Measurements from ENCODE around the gene MYO7B.
"Not testable (repeated sequence)": the region's sequence is repeated elsewhere in the genome, so short reads cannot be mapped to it uniquely, and the experiment has no call there.

Gene MYO7B

DNA sequence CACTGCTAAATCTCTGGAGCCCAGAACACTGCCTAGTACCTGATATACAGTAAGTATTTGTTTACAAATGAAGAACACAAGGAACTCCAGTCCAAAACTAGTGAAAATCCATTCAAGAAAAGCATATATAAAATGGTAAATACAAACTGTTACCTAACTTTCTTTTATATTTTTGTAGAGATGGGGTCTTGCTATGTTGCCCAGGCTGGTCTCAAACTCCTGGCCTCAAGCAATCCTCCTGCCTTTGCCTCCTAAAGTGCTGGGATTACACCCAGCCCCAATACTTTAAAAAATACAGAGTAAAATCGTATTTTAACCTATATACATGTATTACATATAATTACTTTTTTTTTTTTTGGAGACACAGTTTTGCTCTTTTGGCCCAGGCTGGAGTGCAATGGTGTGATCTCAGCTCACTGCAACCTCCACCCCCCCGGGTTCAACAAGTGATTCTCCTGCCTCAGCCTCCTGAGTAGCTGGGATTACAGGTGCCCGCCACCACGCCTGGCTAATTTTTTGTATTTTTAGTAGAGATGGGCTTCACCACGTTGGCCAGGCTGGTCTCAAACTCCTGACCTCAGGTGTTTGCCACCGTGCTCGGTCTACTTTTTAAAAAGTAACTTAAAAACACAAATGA is 11.2 kb upstream of the MYO7B start:
- DNase-seq = not testable (repeated sequence)

DNA sequence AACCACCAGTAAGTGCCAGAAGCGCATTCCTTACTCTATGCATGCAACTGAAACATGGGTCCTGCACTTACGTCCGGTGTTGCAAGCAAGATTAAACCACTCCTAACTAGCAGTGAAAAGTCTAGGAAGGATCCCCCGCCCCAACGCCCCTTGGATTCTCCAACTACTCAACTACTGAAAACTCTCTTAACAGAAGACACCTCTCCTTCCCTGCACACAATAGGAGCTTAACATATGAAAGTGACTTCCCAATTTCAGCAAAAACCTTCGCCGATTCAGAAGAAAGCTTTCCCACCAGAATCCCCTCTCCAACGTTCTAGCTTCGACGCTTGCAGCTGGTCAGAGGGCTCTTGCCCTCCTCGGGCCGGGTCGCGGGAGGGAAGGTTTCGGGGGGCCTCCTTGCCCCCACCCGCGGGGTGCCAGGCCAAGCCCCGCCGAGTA is 9.8 kb upstream of the MYO7B start:
- DNase-seq = no peak

DNA sequence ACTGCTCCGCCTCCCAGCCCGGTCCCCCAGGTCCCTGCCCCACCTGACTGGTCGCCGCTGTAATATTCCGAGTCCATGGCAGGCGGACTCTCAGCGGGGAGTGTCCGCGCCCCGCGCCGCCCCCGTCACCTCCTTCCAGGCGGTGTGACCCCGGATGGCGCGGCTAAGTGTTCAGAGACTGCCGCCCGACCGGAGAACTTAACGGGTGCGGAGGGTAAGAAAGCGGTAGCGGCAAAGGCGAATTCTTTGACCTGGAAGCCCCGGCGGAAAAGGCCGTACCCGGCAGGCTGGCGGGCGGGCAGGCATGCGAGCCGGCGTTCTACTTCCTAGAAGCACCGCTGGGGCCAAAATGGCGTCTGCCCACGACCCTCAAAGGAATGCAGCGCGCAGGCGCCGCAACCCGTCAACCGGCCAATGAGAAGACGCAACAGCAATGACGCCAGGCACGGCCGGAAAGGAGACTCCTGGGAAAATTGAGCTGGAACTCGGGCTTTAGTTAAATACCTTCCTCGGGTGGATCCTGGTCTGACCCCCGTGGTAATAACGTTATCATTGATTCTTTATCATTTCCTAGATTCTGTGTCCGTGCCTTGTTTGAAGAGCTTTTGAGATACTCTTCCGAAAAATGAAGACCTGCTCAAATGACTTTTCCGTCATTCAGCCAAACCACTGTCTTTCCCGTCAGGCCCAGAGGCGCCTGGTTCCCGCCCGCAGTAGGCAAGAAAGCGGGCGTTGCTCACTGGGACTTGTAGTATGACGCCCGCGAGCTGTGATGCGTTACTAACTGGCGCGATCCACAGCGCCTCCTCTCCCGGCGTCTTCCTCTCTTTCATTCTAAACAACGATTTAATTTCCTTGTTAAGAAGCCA is 9.1 kb upstream of the MYO7B start, which contains the start of gene IWS1:
TSS of gene IWS1 (minus strand) at position 358 of the 869 bp plus-strand sequence. CDS start at position 77, 281 bp downstream.
- peak; percentile 87 for DNase-seq

GRCh38 chr2:127527001-127527804 is 8.3 kb upstream of the MYO7B start:
- DNase-seq = no peak

DNA sequence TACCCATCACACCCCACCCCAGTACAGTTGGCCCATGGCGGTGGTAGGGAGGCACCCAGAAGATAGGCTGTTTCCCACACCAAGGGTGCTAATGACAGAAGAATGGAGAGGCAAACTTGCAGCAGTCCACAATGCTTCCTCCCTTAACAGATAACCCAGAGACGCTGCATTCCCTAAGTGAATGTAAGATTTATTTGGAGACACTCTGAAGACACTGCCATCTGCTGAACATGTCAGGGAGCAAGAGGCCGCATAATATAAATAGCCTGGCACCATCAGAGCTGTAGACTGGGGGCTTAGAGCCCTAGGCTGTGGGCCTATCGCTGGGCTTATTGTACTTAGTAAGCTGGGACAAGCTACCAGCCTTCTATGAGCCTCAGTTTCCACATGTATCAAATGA is 7.0 kb upstream of the MYO7B start:
- DNase-seq = no peak

GRCh38 chr2:127529416-127529815 is 6.1 kb upstream of the MYO7B start:
- DNase-seq = not testable (repeated sequence)

DNA sequence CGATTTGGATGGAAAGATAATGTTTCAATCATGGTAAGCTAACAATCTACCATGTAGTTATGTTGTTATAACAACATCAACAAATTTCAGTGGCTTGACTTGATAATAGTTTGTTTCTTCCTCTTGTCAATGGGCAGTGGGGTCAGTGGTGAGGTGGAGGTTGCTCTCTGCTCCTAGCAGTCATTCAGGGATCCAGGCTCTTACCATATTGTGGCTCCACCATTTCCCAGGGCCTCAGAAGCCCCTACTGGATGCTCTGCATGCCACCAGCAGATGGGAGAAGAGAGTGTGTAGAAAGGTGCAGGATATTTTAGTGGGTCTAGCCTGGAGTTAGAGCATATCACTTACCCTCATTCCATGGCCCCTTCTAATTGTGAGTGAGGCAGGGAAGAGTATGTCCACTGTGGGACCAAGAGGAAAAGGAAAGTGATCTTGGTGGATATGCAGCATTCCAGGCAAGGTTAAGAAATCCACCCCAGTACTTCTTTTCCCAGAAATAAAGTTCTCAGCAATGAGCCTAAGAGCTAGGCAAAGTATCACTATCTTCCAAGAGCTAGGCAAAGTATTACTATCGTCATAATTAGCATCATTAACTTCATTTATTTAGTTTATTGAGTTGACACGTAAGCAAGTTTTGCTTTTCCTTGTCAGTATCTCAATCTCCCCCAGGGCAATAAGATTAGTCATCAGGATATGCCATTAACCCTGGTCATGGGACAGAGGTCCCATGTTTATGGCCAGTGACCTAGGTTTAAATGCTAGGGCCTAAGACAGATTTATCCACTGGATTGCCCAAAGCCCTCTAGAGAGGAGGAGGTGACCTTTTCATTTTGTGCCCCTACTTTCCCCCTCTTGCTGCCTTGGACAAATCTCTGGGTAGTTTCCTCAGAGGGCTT is 5.0 kb upstream of the MYO7B start:
- DNase-seq = no peak

- no peak for DNase-seq
Measured at GRCh38 chr2:127531221-127531648, 4.2 kb upstream of the MYO7B start.

DNA sequence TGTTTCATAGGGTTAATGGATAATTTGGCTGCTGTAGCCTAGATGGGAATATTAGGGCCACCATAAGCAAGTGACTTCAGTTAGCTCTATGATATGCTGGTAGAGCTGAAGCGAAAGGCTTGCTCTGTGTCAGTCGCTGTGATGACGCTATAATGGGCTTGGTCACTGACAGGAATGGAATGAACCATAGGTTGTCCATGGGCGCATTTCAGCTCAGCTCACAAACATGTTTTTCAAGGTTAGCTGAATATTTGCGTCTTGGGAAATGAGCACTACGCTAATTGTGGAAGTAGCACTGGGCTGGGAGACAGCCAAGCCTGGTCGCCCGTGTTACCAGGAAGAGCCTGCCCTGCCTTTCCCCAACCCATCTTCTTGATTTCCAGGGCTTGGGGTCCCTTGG is 3.2 kb upstream of the MYO7B start:
- DNase-seq = no peak

DNA sequence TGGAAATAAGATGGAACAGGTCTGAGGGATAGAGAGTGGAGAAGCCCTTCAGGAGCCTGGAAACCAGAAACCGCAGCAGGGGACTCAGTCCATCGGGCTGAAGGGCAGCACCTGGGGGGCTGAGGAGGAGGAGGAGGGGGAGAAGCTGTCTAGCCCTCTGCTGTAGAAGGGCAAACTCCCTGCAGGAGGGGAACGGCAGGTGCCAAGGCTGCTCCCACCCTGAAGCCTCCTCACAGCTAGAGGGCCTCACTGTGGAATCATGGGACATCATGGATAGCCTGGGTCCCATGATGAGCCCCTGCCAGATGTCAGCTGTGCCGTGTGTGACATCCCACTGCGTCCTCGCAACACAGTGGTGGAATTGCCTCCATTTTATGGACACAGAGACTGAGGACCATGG is 435 bp downstream of the MYO7B start:
- DNase-seq = no peak

DNA sequence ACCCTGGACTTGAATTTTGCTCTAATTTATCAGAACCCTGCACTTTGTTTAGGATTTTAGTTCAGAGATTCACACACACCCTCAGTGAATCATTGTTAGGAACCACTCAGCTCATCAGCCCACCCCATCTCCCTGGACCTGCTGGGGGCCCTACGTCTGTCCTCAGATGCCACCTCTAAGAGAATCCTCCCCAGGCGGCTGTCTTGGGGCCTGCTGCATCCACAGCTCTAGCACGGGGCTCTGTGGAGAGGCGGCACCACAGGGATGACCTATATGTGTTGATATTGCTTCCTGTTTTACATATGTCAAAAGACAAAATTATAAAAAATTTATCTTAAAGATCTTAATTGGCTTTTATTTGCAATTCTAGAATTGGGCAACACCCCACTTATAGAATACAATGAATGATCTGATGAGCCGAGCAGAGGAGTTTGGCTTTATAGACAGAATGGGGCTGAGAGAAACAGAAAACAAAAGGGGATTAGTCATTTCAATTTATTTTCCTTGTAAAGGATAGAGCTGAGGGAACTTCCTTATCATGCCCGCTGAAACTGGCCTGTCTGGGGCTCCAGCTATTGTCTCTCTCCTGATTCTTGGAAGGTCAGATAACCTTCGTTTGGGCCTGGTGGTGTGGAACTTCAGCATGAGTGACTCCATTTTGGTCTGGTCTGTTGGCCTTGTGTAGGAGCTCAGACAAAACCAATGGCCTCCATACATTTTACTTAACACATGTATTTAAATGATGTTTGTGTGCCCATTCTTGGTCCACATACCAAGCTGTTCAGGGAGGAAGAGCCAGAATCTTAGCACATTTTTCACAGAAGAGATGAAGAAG is 1.4 kb downstream of the MYO7B start:
- no peak for DNase-seq

DNA sequence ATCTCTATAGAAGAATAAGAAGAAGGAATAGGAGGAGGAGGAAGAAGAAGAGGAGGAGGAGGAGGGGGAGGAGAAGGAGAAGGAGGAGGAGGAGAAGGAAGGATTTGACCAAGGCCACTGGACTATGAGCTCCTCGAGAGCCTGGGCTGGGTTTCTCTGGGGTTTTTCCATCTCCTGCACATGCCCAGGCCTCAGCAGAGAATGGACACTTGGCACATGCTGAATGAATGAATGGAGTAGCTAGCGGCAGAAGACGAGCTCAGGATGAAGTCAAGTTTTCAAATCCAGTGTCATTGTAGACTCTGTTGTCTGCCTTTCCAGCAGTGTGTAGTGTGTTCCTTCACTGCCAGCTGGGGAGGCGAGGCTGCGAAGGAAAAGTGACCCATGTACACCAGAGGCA is 2.2 kb downstream of the MYO7B start:
- DNase-seq = no peak

DNA sequence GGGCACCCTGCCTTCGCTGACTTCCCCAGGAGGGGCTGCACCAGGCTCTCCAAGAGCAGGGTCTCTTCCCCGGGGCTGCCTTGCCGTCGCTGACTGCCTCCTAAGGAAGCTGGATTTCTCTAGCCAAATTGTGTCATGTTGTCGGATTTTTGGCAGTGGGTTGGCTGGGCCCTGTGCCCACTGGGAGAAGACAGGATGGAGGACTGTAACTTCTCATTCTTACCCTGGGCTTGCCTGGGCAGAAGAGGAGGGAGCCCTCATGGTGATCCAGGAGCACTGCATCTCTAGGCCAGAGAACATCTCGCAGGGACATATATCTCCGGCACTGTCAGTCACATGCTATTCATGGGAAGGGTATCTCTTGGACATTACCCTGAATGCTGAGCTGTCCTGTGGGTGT is 6.3 kb downstream of the MYO7B start:
- no peak for DNase-seq

- DNase-seq = no peak
Measured at GRCh38 chr2:127542231-127542630, 6.7 kb downstream of the MYO7B start.

DNA sequence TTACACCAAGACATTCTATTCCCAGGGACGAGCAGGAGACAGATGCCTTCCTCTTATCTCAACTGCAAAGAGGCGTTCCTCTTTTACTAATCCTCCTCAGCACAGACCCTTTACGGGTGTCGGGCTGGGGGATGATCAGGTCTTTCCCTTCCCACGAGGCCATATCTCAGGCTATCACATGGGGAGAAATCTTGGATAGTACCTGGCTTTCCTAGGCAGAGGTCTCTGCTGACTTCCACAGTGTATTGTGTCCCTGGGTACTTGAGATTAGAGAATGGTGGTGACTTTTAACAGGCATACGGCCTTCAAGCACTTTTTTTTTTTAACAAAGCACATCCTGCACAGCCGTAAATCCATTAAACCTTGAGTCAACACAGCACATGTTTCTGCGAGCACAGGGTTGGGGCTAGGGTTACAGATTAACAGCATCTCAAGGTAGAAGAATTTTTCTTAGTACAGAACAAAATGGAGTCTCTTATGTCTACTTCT is 7.6 kb downstream of the MYO7B start:
- not testable (repeated sequence) for DNase-seq

GRCh38 chr2:127545189-127545588 is 9.7 kb downstream of the MYO7B start:
- DNase-seq = no peak

DNA sequence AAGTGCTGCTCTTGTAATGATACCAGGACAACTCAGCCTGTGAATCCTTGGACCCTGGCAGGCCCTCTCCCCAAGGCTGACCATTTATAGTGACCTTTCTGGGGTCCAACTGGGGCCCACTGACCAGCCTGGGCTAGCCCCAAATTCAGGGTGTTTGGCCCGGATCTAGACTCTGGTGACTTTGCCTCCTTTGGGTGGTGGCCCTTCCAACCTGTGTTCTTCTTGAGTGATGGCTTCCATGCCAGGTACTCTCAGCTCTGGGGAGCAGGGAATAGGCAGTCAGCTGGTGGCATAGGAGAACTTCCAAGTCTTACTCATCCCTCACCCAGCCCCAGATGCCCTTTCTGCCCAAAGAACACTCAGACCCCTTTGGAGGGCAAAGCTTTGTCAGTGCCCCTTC is 10.3 kb downstream of the MYO7B start:
- no peak for DNase-seq

DNA sequence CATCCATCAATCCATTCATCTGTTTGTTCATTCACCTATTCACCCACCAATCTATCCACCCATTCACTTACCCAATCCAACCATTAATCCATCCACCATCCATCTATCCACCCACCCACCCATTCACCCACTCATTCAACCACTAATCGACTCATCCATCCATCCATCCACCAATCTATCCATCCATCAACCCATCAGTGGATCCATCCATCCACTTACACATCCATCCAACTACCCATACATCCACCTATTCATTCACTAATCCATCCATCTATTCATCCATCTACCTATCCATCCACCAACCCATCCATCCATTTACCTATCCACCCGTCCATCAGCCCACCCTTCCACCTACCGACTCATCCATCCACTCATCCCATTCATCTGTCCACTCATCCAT is 11.3 kb downstream of the MYO7B start:
- no peak for DNase-seq

GRCh38 chr2:127551221-127551930 is 15.9 kb downstream of the MYO7B start:
- DNase-seq = no peak

DNA sequence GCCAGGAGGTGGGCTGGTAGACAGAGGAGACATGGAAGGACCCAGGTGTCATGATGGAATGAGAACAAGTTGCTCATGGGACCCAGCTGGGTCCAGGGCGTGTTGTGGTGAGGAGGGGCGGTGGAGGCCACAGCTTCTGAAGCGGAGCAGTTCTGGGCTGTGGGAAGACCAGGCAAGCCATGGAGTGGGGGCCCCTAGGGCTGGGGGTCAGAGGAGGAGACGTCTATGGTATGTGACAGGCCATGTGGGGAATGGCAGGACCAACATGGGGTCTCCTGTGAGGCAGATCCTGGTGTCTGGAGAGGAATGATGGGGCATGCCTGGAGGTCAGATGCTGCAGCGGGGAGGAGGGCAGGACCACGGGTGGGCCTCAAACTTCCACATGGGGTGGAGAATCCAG is 16.9 kb downstream of the MYO7B start:
- no peak for DNase-seq
